ENCODE results near the gene CHID1.

Gene CHID1

DNA sequence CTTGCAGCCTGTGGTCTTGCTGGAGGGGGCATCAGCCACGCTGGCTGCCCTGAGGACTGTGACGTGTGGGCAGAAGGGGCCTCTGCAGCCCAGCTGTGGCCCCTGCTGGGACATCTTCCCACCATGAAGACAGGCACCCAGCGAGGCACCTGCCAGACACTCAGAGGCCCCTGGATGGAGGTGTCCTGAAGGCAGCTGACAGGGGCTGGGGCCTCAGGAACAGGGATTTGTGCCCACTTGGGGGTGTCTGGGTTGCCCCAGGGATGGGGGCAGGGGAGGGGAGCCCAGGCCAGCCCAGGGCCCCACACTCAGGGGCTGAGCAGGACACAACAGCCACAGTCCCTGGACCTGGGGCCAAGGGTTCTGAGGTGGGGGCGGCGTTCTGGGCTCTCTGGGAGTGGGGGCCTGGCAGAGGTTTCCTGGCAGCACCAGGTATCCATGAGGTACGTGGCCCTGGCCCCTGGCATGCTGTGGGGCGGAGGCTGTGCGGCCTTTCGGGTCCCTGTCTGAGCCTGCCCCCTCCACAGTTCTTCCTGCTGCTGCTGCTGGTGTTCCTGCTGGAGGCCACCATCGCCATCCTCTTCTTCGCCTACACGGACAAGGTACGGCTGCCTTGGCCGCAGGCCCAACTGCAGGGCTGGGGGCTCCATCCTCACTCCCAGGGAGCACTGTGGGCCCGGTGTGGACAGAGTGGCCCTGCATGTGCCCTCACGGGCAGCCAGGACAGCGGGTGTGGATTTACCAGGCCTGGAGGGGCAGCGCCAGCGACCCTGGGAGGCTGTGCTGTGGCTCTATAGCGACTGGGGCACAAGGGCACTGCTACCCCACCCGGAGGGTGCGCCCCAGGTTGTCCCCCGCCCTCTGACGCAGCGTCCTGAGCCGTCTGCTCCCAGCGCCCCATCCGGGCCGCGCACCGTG, 46.4 kb downstream of the CHID1 start:
- ATAC-seq (ENCODE audit: low read depth) (no peak), DNase-seq (ENCODE audit: low spot score) (no peak)
- H3K9me3 ChIP-seq (ENCODE audit: severe bottlenecking), result no peaks in the 10 kb centered on the region
- no peaks in the 10 kb centered on the region for H3K4me1 ChIP-seq (ENCODE audit: insufficient read depth, poor library complexity, severe bottlenecking)
- H3K27me3 ChIP-seq (ENCODE audit: insufficient read depth, poor library complexity, severe bottlenecking), result no peaks in the 10 kb centered on the region
- no peak overlapping the region for H3K4me3 ChIP-seq (ENCODE audit: severe bottlenecking)
- TF ChIP-seq, protein P1, sequence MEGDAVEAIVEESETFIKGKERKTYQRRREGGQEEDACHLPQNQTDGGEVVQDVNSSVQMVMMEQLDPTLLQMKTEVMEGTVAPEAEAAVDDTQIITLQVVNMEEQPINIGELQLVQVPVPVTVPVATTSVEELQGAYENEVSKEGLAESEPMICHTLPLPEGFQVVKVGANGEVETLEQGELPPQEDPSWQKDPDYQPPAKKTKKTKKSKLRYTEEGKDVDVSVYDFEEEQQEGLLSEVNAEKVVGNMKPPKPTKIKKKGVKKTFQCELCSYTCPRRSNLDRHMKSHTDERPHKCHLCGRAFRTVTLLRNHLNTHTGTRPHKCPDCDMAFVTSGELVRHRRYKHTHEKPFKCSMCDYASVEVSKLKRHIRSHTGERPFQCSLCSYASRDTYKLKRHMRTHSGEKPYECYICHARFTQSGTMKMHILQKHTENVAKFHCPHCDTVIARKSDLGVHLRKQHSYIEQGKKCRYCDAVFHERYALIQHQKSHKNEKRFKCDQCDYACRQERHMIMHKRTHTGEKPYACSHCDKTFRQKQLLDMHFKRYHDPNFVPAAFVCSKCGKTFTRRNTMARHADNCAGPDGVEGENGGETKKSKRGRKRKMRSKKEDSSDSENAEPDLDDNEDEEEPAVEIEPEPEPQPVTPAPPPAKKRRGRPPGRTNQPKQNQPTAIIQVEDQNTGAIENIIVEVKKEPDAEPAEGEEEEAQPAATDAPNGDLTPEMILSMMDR (IDR thresholded peaks at IDR 0.05; ENCODE audit: poor library complexity, severe bottlenecking), result no peak
- no peak overlapping the region for H3K27ac ChIP-seq (ENCODE audit: poor library complexity, severe bottlenecking)
- H3K36me3 ChIP-seq (ENCODE audit: low read depth), result peaks cover 35% of the 10 kb centered on the region

DNA sequence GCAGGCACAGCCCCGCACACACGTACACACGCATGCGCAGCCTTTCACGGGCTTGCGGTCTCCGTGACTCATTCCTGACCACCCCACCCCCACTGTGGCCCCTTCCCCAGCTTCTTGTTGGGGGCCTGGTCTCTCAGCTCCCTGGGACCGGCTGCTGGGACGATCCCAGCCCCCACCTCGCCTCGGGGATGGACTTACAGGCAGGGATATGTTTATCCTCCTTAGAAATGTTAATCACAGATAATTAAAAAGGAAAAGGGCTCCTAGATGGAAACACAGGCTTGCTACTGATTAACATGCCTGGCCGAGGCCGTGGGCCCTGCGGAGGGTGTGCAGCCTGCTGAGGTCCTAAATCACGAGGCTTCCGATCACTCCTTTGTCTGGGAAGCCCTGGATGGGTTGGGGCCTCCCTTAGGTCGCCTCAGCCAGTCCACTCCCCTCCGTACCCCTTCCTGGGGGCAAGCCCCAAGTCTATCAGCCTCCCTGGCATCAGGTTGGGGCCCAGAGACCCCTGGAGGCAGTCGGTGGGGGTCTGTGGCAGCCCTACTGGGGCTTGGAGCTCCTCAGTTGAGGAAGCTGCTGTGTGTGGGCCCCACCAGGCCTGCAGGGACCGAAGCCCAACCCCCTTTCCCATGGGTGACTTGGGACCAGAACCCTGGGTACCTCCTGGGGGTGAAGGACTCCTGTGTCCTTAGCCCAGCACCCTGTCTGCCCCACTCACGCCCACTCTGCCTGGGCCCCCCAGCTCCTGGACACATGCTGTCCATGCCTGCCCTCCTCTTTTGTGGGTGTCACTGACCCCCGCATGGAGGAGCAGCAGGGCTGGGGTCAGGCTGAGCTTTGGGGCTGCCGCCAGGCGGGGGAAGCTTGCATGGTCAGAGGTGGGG, 47.3 kb downstream of the CHID1 start:
- Histone ChIP-seq H3K4me3 (ENCODE audit: severe bottlenecking) (no peak overlapping the region), H3K27ac (ENCODE audit: poor library complexity, severe bottlenecking) (no peak overlapping the region), H3K27me3 (ENCODE audit: insufficient read depth, poor library complexity, severe bottlenecking) (no peaks in the 10 kb centered on the region), H3K36me3 (ENCODE audit: low read depth) (peaks cover 35% of the 10 kb centered on the region), H3K4me1 (ENCODE audit: insufficient read depth, poor library complexity, severe bottlenecking) (no peaks in the 10 kb centered on the region), H3K9me3 (ENCODE audit: severe bottlenecking) (no peaks in the 10 kb centered on the region)
- TF ChIP-seq, protein P1 (IDR thresholded peaks at IDR 0.05; ENCODE audit: poor library complexity, severe bottlenecking), result no peak
- ATAC-seq (ENCODE audit: low read depth) (no peak), DNase-seq (ENCODE audit: low spot score) (no peak)

DNA sequence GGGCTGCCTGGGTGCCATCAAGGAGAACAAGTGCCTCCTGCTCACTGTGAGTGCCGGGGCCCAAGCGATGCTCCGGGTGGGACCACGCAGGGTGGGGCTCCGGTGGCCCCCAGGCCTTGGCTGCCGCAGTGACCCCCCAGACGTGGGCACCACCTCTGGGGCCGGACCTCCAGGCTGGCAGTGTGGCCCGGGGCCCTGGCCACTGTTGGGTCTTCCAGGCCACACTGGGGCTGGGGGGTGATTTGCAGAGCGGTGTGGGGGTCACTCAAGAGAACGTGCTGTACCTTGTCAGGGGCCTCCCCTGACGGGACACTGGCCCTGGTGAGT, 48.0 kb downstream of the CHID1 start:
- ATAC-seq (ENCODE audit: low read depth), result no peak

DNA sequence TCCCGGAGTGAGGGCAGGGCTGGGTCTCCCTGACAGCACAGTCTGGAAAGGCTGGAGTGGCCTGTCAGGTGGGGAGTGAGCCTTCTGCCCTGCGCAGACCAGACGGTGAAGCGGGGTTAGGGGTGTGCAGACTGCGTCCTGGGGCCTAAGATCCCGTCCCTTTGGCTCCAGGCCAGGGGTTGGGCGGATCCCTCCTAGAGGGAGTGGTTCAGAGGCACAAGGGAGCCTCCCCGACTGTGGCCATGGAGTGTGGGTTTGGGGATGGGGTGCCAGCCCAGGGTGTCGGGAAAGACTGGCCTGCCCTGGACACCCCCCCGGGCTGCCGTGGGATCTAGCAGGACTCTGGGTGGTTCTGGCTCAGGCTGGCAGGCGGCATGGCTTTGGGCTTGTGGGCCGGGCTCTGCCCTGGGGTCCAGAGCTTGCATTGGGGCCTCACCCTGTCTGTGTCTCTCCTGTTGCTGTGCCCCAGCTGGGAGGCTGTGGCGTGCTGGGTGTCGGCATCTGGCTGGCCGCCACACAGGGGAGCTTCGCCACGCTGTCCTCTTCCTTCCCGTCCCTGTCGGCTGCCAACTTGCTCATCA, 48.4 kb downstream of the CHID1 start:
- Histone ChIP-seq H3K27me3 (ENCODE audit: insufficient read depth, poor library complexity, severe bottlenecking) (no peaks in the 10 kb centered on the region), H3K36me3 (ENCODE audit: low read depth) (peaks cover 35% of the 10 kb centered on the region), H3K9me3 (ENCODE audit: severe bottlenecking) (no peaks in the 10 kb centered on the region), H3K27ac (ENCODE audit: poor library complexity, severe bottlenecking) (no peak overlapping the region), H3K4me1 (ENCODE audit: insufficient read depth, poor library complexity, severe bottlenecking) (no peaks in the 10 kb centered on the region), H3K4me3 (ENCODE audit: severe bottlenecking) (no peak overlapping the region)
- no peak for ATAC-seq (ENCODE audit: low read depth)
- DNase-seq (ENCODE audit: low spot score), result no peak
- TF ChIP-seq, protein P1 (IDR thresholded peaks at IDR 0.05; ENCODE audit: poor library complexity, severe bottlenecking), result no peak

More for the DNA sequence above, 48.0 kb downstream of the CHID1 start:
- no peak overlapping the region for H3K27ac ChIP-seq (ENCODE audit: poor library complexity, severe bottlenecking)
- TF ChIP-seq, protein P1 (IDR thresholded peaks at IDR 0.05; ENCODE audit: poor library complexity, severe bottlenecking), result no peak
- DNase-seq (ENCODE audit: low spot score), result no peak
- H3K4me3 ChIP-seq (ENCODE audit: severe bottlenecking), result no peak overlapping the region
- H3K36me3 ChIP-seq (ENCODE audit: low read depth), result peaks cover 35% of the 10 kb centered on the region
- no peaks in the 10 kb centered on the region for H3K4me1 ChIP-seq (ENCODE audit: insufficient read depth, poor library complexity, severe bottlenecking)
- H3K27me3 ChIP-seq (ENCODE audit: insufficient read depth, poor library complexity, severe bottlenecking), result no peaks in the 10 kb centered on the region
- no peaks in the 10 kb centered on the region for H3K9me3 ChIP-seq (ENCODE audit: severe bottlenecking)
